HepG2 (cell line): ENCODE measurements around the gene GOLGA6L9.
"Not testable (repeated sequence)": the region's sequence is repeated elsewhere in the genome, so short reads cannot be mapped to it uniquely, and the experiment has no call there.

Experiments
- BRCA1 ChIP-seq: sonication (generic); formaldehyde crosslinking; IDR thresholded peaks from 2 replicates; pipeline ENCODE4 v1.4.0; 2020; ENCODE audit warnings: missing genetic modification reagents
- CTCF ChIP-seq: sonication (generic); formaldehyde crosslinking; IDR thresholded peaks from 2 replicates; pipeline ENCODE4 v1.5.0; 2020; ENCODE audit warnings: mild to moderate bottlenecking, missing genetic modification reagents, moderate library complexity
- HDAC6 ChIP-seq: fragments of 200-600 bp; sonication (generic); IDR thresholded peaks from 2 replicates; pipeline ENCODE4 v1.7.0; 2017; ENCODE audit warnings: mild to moderate bottlenecking, antibody characterized with exemption, low read length, low read depth
- JUN ChIP-seq: sonication (generic); formaldehyde crosslinking; IDR thresholded peaks from 2 replicates; pipeline ENCODE4 v1.4.0; 2020; ENCODE audit warnings: mild to moderate bottlenecking, missing genetic modification reagents
- PHF8 ChIP-seq: sonication (generic); formaldehyde crosslinking; IDR thresholded peaks from 2 replicates; pipeline ENCODE4 v1.5.0; 2020; ENCODE audit warnings: missing genetic modification reagents
- RBM22 ChIP-seq: fragments of 200-400 bp; formaldehyde crosslinking; optimal IDR thresholded peaks from 2 replicates; pipeline ENCODE3; 2017; ENCODE audit warnings: mild to moderate bottlenecking, low read length, moderate library complexity
- RORA ChIP-seq: sonication (generic); formaldehyde crosslinking; IDR thresholded peaks from 2 replicates; pipeline ENCODE4 v1.5.0; 2020; ENCODE audit warnings: mild to moderate bottlenecking, missing genetic modification reagents, moderate library complexity
- SKIL ChIP-seq: sonication (generic); formaldehyde crosslinking; IDR thresholded peaks from 2 replicates; pipeline ENCODE4 v1.8.0; 2022; ENCODE audit warnings: missing genetic modification reagents, mild to moderate bottlenecking, moderate library complexity, borderline replicate concordance
- ZHX2 ChIP-seq, 2 experiments: sonication (generic) in 1 of 2; formaldehyde crosslinking in 1 of 2; IDR thresholded peaks; 2 replicates each; pipeline versions ENCODE4 v1.6.1 to v1.9.0; 2014 to 2022; ENCODE audit warnings: antibody characterized with exemption in 1 of 2, borderline replicate concordance in 1 of 2, inconsistent platforms in 1 of 2, low read depth in 1 of 2, missing genetic modification reagents in 1 of 2
- ZNF121 ChIP-seq: sonication (generic); formaldehyde crosslinking; IDR thresholded peaks from 2 replicates; pipeline ENCODE4 v1.5.0; 2020; ENCODE audit warnings: mild to moderate bottlenecking, missing genetic modification reagents

- TF ChIP-seq CTCF (CRISPR knock-in tag); ZHX2 (IDR thresholded peaks at IDR 0.05; ENCODE audit: low read depth); ZHX2 (CRISPR knock-in tag; IDR thresholded peaks at IDR 0.05; ENCODE audit: borderline replicate concordance); JUN (CRISPR knock-in tag); RBM22; ZNF121 (CRISPR knock-in tag); RORA (CRISPR knock-in tag); BRCA1 (CRISPR knock-in tag); PHF8 (CRISPR knock-in tag); HDAC6; SKIL: not testable (repeated sequence)
Observed at GRCh38 chr15:82410306-82410705, 19.3 kb upstream of the GOLGA6L9 start.
